Measurements from ENCODE around the gene MLLT1. TPM values are rescaled to one million over a fixed set of nuclear protein-coding genes. Genes with fewer than 3 reads are reported as not detected.

MLLT1 gene
- total RNA-seq, 1 donor from 2014 or later = 5.6 TPM

DNA sequence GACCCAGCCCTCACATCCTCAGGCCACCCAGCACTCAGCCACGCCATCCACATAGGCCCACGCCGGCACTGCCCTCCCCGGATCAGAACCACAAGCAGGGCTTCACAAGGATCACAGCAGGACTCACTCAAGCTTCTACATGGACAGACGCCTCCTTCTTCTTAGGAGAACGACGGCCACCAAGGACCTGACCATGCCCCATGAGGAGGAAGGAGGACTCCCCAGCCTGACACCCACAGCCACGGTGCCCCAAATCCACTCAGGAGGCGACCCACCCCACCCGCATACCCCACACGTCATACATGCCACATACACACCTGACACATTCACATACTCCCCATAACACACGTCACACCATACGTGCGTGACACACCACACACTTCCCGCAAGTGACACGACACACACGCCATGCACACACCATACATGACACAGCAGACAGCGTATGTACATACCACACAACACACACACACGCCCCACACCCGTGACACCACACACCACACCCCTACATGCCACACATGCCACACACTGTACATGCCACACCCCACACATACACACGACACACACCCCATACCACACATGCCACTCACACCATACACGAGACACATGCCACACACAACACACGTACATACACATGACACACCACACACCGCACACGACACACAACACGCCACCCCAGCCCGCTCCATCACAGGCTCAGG is 50.4 kb downstream of the MLLT1 start:
- no peaks in the 10 kb centered on the region for H3K9me3 Mint-ChIP-seq
- Histone ChIP-seq H3K27ac (no peak overlapping the region), H3K9ac (no peak overlapping the region), H3K9me3 (ENCODE audit: low read depth) (no peaks in the 10 kb centered on the region), H3K27me3 (no peaks in the 10 kb centered on the region), H3K4me3 (no peak overlapping the region), H3K4me1 (peaks cover 22% of the 10 kb centered on the region), H4K20me1 (ENCODE audit: low read depth) (peaks cover 48% of the 10 kb centered on the region), H3K36me3 (no peaks in the 10 kb centered on the region), H3K79me2 (ENCODE audit: low read depth) (peaks cover 65% of the 10 kb centered on the region), H3F3A (ENCODE audit: low read depth) (no peaks in the 10 kb centered on the region), H2AFZ (replicated peaks) (no peak overlapping the region), H3K4me2 (peak overlapping the region; percentile 20)
- no peak for TF ChIP-seq EZH2phosphoT487 (IDR thresholded peaks at IDR 0.05)
- TF ChIP-seq, protein P1, sequence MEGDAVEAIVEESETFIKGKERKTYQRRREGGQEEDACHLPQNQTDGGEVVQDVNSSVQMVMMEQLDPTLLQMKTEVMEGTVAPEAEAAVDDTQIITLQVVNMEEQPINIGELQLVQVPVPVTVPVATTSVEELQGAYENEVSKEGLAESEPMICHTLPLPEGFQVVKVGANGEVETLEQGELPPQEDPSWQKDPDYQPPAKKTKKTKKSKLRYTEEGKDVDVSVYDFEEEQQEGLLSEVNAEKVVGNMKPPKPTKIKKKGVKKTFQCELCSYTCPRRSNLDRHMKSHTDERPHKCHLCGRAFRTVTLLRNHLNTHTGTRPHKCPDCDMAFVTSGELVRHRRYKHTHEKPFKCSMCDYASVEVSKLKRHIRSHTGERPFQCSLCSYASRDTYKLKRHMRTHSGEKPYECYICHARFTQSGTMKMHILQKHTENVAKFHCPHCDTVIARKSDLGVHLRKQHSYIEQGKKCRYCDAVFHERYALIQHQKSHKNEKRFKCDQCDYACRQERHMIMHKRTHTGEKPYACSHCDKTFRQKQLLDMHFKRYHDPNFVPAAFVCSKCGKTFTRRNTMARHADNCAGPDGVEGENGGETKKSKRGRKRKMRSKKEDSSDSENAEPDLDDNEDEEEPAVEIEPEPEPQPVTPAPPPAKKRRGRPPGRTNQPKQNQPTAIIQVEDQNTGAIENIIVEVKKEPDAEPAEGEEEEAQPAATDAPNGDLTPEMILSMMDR (IDR thresholded peaks at IDR 0.05) = no peak
- no peak for TF ChIP-seq EZH2 (IDR thresholded peaks at IDR 0.05)
- H3K27me3 Mint-ChIP-seq (ENCODE audit: insufficient read depth, low read depth) = peaks cover 8% of the 10 kb centered on the region
- peak overlapping the region; percentile 6 for H3K4me3 Mint-ChIP-seq
- peaks cover 32% of the 10 kb centered on the region for H3K4me1 Mint-ChIP-seq
- peak overlapping the region; percentile 17 for H3K27ac Mint-ChIP-seq
- DNase-seq (ENCODE audit: low spot score) = no peak
- peaks cover 26% of the 10 kb centered on the region for H3K36me3 Mint-ChIP-seq

DNA sequence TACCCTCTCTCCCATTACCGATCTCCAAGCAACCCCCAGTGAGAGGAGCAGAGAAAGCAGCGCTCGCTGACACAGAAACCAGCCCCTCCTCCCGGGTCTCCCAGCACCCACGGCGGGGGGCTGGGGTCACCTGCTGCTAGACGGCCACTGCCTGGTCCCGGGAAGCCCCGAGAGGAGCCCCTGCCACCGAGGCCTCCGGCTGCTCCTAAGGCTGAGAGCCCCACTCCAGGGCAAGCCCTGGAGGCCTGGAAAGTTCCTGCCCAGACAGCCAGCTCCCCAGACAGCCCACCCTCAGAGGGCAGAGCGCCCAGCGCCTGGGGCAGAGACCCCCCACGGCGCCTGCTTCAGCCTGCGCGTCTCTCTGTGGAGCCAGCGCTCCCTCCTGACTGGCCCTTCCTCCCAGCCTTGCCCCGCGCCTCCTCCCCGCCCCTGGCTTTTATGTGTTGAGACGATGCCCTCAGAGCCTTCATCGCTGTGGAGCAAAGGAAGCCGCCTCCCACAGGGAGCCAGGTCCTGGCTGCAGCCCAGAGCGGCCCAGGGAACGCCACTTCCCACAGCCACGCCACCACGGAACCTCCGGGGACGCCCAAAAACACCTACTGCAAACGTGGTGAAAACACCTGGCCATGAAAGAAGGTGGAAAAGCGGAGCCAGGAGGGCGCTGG is 51.1 kb downstream of the MLLT1 start:
- Histone ChIP-seq H3K9ac (no peak overlapping the region), H3K4me2 (peak overlapping the region; percentile 20), H3K4me3 (no peak overlapping the region), H3K27ac (no peak overlapping the region), H3K79me2 (ENCODE audit: low read depth) (peaks cover 58% of the 10 kb centered on the region), H3K4me1 (peaks cover 15% of the 10 kb centered on the region), H3K9me3 (ENCODE audit: low read depth) (no peaks in the 10 kb centered on the region), H3K36me3 (no peaks in the 10 kb centered on the region), H3K27me3 (no peaks in the 10 kb centered on the region), H3F3A (ENCODE audit: low read depth) (no peaks in the 10 kb centered on the region), H4K20me1 (ENCODE audit: low read depth) (peaks cover 41% of the 10 kb centered on the region), H2AFZ (replicated peaks) (no peak overlapping the region)
- no peak for TF ChIP-seq EZH2 (IDR thresholded peaks at IDR 0.05)
- TF ChIP-seq EZH2phosphoT487 (IDR thresholded peaks at IDR 0.05) = no peak
- peak; percentile 63 for DNase-seq (ENCODE audit: low spot score)
- no peaks in the 10 kb centered on the region for H3K9me3 Mint-ChIP-seq
- H3K4me3 Mint-ChIP-seq = no peak overlapping the region
- peak overlapping the region; percentile 95 for H3K27ac Mint-ChIP-seq
- peaks cover 31% of the 10 kb centered on the region for H3K4me1 Mint-ChIP-seq
- peaks cover 8% of the 10 kb centered on the region for H3K27me3 Mint-ChIP-seq (ENCODE audit: insufficient read depth, low read depth)
- H3K36me3 Mint-ChIP-seq = peaks cover 26% of the 10 kb centered on the region

DNA sequence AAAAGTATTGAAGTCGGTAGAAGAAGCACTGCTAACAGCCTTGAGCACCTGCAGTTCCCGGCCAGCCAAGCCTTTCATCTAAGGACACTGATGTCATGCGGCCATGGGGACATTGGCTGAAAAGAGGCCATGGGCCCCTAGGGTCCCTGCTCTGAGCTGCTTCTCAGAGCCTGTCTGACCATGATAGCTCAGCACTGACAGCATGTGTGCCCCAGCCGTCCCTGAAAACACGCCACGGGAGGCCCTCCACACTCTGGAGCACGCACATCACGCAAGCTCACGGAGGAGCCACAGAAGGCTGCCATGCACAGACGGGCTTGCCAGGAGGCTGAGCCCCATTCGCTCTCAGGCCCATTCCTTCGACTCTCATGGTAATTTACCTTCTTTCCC is 51.8 kb downstream of the MLLT1 start:
- Histone ChIP-seq H3K79me2 (ENCODE audit: low read depth) (peaks cover 51% of the 10 kb centered on the region), H3K4me3 (no peak overlapping the region), H3K27me3 (no peaks in the 10 kb centered on the region), H3K36me3 (no peaks in the 10 kb centered on the region), H3K9ac (no peak overlapping the region), H3K4me2 (no peak overlapping the region), H3K9me3 (ENCODE audit: low read depth) (no peaks in the 10 kb centered on the region), H3F3A (ENCODE audit: low read depth) (no peaks in the 10 kb centered on the region), H3K27ac (peak overlapping the region; percentile 8), H4K20me1 (ENCODE audit: low read depth) (peaks cover 34% of the 10 kb centered on the region), H2AFZ (replicated peaks) (no peak overlapping the region), H3K4me1 (peaks cover 14% of the 10 kb centered on the region)
- peaks cover 8% of the 10 kb centered on the region for H3K27me3 Mint-ChIP-seq (ENCODE audit: insufficient read depth, low read depth)
- H3K9me3 Mint-ChIP-seq = no peaks in the 10 kb centered on the region
- peak overlapping the region; percentile 95 for H3K27ac Mint-ChIP-seq
- H3K36me3 Mint-ChIP-seq = peaks cover 26% of the 10 kb centered on the region
- no peak for DNase-seq (ENCODE audit: low spot score)
- peaks cover 31% of the 10 kb centered on the region for H3K4me1 Mint-ChIP-seq
- no peak for TF ChIP-seq EZH2 (IDR thresholded peaks at IDR 0.05)
- no peak for TF ChIP-seq EZH2phosphoT487 (IDR thresholded peaks at IDR 0.05)
- TF ChIP-seq, protein P1 (IDR thresholded peaks at IDR 0.05) = no peak
- no peak overlapping the region for H3K4me3 Mint-ChIP-seq
